ENCODE data around the gene PTPN14. TPM values are rescaled to one million over a fixed set of nuclear protein-coding genes. Genes with fewer than 3 reads are reported as not detected.

Gene PTPN14
- total RNA-seq, 1 experiment from 2014 or later, result 88.4 TPM

DNA sequence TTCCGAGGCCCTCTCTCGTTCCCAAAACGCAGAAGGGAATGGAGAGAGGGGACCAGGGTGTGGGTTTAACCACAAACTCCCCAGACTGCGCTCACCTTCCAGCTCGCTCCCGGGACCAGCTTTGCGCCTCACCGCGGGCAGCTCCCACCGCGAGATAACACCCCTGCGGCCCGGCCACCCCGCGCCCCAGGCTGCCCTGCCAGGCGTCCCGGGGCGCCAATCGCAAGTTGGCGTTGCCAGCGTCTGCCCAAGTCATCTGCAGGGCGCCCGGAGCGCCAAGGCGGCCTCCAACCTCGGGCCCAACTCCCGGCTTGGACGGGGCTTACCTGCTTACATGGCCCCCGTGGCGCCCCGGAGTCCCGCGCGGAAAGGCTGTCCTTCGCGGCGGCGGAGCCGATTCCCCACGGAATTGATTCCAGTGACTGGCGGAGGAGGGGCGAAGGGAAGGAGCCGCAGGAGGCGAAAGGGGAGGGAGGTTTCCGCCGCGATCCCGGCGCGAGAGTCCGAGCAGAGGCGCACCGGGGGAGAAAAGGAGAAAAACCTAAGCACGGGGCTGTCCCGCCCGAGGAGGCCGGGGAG lies 456 bp downstream of the PTPN14 start:
- ChIA-PET POLR2A (interaction anchor here (0.6 to 4.3 kb wide), 16 partner anchors 9 to 219 kb away, joined by 3 to 30 read pairs (median 6); partner anchors contain the start of gene CENPF), CTCF (interaction anchor here (1.0 to 5.3 kb wide), 11 partner anchors 10 to 218 kb away, joined by 3 to 33 read pairs (median 5); no protein-coding TSS in a partner anchor)
- Mint-ChIP-seq H3K36me3 (no peaks in the 10 kb centered on the region), H3K4me1 (peaks cover 54% of the 10 kb centered on the region), H3K4me3 (peak overlapping the region; percentile 82), H3K27me3 (ENCODE audit: low read depth) (no peaks in the 10 kb centered on the region), H3K9me3 (no peaks in the 10 kb centered on the region), H3K27ac (peak overlapping the region; percentile 95)
- TF ChIP-seq ZNF138 (CRISPR knock-in tag; conservative IDR thresholded peaks at IDR 0.05) (peak; percentile 70; the same call in 1 of the 2 replicates), ZNF423 (CRISPR knock-in tag; IDR thresholded peaks at IDR 0.05) (peak; percentile 49; the same call in 1 of the 2 replicates), ZNF232 (CRISPR knock-in tag; IDR thresholded peaks at IDR 0.05) (0 out of 2 replicates have a peak, but pooled peaks have one; percentile 64), CREB1 (CRISPR knock-in tag; IDR thresholded peaks at IDR 0.05) (no peak), KAT7 (CRISPR knock-in tag; IDR thresholded peaks at IDR 0.05; ENCODE audit: borderline replicate concordance) (0 out of 2 replicates have a peak, but pooled peaks have one; percentile 19), FOXK1 (CRISPR knock-in tag; IDR thresholded peaks at IDR 0.05) (peak; percentile 16; the same call in 1 of the 2 replicates), GABPB1 (CRISPR knock-in tag; IDR thresholded peaks at IDR 0.05) (0 out of 2 replicates have a peak, but pooled peaks have one; percentile 6)
- TF ChIP-seq, protein P1, sequence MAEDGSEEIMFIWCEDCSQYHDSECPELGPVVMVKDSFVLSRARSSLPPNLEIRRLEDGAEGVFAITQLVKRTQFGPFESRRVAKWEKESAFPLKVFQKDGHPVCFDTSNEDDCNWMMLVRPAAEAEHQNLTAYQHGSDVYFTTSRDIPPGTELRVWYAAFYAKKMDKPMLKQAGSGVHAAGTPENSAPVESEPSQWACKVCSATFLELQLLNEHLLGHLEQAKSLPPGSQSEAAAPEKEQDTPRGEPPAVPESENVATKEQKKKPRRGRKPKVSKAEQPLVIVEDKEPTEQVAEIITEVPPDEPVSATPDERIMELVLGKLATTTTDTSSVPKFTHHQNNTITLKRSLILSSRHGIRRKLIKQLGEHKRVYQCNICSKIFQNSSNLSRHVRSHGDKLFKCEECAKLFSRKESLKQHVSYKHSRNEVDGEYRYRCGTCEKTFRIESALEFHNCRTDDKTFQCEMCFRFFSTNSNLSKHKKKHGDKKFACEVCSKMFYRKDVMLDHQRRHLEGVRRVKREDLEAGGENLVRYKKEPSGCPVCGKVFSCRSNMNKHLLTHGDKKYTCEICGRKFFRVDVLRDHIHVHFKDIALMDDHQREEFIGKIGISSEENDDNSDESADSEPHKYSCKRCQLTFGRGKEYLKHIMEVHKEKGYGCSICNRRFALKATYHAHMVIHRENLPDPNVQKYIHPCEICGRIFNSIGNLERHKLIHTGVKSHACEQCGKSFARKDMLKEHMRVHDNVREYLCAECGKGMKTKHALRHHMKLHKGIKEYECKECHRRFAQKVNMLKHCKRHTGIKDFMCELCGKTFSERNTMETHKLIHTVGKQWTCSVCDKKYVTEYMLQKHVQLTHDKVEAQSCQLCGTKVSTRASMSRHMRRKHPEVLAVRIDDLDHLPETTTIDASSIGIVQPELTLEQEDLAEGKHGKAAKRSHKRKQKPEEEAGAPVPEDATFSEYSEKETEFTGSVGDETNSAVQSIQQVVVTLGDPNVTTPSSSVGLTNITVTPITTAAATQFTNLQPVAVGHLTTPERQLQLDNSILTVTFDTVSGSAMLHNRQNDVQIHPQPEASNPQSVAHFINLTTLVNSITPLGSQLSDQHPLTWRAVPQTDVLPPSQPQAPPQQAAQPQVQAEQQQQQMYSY (CRISPR knock-in tag; IDR thresholded peaks at IDR 0.05), result no peak
- TF ChIP-seq, protein P2, sequence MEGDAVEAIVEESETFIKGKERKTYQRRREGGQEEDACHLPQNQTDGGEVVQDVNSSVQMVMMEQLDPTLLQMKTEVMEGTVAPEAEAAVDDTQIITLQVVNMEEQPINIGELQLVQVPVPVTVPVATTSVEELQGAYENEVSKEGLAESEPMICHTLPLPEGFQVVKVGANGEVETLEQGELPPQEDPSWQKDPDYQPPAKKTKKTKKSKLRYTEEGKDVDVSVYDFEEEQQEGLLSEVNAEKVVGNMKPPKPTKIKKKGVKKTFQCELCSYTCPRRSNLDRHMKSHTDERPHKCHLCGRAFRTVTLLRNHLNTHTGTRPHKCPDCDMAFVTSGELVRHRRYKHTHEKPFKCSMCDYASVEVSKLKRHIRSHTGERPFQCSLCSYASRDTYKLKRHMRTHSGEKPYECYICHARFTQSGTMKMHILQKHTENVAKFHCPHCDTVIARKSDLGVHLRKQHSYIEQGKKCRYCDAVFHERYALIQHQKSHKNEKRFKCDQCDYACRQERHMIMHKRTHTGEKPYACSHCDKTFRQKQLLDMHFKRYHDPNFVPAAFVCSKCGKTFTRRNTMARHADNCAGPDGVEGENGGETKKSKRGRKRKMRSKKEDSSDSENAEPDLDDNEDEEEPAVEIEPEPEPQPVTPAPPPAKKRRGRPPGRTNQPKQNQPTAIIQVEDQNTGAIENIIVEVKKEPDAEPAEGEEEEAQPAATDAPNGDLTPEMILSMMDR (IDR thresholded peaks at IDR 0.05), result no peak
- TF ChIP-seq, protein P3, sequence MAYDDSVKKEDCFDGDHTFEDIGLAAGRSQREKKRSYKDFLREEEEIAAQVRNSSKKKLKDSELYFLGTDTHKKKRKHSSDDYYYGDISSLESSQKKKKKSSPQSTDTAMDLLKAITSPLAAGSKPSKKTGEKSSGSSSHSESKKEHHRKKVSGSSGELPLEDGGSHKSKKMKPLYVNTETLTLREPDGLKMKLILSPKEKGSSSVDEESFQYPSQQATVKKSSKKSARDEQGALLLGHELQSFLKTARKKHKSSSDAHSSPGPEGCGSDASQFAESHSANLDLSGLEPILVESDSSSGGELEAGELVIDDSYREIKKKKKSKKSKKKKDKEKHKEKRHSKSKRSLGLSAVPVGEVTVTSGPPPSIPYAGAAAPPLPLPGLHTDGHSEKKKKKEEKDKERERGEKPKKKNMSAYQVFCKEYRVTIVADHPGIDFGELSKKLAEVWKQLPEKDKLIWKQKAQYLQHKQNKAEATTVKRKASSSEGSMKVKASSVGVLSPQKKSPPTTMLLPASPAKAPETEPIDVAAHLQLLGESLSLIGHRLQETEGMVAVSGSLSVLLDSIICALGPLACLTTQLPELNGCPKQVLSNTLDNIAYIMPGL (CRISPR knock-in tag; IDR thresholded peaks at IDR 0.05), result peak; percentile 92
- ATAC-seq, result no peak; the same call in 1 of the 2 replicates
- peak; percentile 56 for DNase-seq (ENCODE audit: low spot score)

DNA sequence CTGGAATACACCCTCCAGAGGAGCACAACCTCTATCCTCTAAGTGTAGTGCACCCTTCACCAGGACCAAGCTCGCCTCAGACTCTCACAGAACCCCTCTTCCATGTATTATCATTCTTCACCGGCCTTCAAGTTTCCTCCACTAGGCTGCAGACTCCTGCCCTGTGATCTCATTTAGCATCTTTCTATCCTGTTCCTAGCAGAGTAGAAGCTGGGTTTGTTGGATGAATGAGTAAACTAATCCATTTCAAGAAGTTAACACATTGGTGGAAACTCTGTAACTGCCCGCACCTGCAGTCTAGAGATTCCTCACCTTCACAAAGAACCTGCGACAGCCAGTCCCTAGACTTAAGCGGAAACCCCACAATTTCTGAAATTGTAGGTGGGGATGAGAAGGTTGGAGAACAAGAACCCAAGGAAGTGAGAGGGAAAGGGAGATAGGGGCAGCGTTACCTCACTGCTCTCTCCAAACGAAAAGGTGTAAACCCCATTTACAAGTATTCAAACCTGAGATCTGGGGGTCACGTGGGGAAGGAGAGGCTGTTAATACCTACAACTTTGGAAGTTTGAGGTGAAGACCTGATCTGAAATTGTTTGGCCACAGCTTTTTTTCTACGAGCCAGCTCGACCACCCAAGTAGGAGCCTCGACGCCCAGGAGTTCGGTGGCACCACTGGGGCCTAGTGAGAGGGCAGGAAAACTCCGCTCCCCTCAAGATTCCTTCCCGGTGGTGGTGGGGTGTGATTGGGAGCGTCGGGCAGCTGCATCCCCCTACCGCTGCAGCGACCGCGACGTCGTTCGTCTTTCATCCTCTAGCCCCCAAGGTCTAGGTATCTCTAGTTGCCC lies 1.2 kb downstream of the PTPN14 start:
- ATAC-seq, result no peak
- CTCF ChIA-PET, result interaction anchor here (0.8 to 5.3 kb wide), 9 partner anchors 9 to 218 kb away, joined by 3 to 33 read pairs (median 5); no protein-coding TSS in a partner anchor
- Mint-ChIP-seq H3K36me3 (peaks cover 2% of the 10 kb centered on the region; the same call in 1 of the 2 replicates), H3K4me3 (peak overlapping the region; percentile 82), H3K27ac (peak overlapping the region; percentile 81), H3K9me3 (no peaks in the 10 kb centered on the region), H3K27me3 (ENCODE audit: low read depth) (no peaks in the 10 kb centered on the region), H3K4me1 (peaks cover 59% of the 10 kb centered on the region)
- TF ChIP-seq NR3C1 (CRISPR knock-in tag; conservative IDR thresholded peaks at IDR 0.05; ENCODE audit: low read depth), result no peak
- TF ChIP-seq GABPB1 (CRISPR knock-in tag; IDR thresholded peaks at IDR 0.05), result no peak
- TF ChIP-seq, protein P4, sequence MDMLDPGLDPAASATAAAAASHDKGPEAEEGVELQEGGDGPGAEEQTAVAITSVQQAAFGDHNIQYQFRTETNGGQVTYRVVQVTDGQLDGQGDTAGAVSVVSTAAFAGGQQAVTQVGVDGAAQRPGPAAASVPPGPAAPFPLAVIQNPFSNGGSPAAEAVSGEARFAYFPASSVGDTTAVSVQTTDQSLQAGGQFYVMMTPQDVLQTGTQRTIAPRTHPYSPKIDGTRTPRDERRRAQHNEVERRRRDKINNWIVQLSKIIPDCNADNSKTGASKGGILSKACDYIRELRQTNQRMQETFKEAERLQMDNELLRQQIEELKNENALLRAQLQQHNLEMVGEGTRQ (CRISPR knock-in tag; IDR thresholded peaks at IDR 0.05), result peak; percentile 78
- TF ChIP-seq, protein P5, sequence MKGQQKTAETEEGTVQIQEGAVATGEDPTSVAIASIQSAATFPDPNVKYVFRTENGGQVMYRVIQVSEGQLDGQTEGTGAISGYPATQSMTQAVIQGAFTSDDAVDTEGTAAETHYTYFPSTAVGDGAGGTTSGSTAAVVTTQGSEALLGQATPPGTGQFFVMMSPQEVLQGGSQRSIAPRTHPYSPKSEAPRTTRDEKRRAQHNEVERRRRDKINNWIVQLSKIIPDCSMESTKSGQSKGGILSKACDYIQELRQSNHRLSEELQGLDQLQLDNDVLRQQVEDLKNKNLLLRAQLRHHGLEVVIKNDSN (CRISPR knock-in tag; IDR thresholded peaks at IDR 0.05), result peak; percentile 78
- TF ChIP-seq, protein P6, sequence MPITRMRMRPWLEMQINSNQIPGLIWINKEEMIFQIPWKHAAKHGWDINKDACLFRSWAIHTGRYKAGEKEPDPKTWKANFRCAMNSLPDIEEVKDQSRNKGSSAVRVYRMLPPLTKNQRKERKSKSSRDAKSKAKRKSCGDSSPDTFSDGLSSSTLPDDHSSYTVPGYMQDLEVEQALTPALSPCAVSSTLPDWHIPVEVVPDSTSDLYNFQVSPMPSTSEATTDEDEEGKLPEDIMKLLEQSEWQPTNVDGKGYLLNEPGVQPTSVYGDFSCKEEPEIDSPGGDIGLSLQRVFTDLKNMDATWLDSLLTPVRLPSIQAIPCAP (CRISPR knock-in tag; IDR thresholded peaks at IDR 0.05), result 0 out of 2 replicates have a peak, but pooled peaks have one; percentile 12
- TF ChIP-seq MXD4 (CRISPR knock-in tag; IDR thresholded peaks at IDR 0.05; ENCODE audit: borderline replicate concordance), result no peak
- POLR2A ChIA-PET, result interaction anchor here (0.9 to 4.3 kb wide), 7 partner anchors 9 to 218 kb away, joined by 3 to 30 read pairs (median 5); partner anchors contain the start of gene CENPF
- no peak for DNase-seq (ENCODE audit: low spot score)
